GM19023 (cell line): ENCODE data around the gene IFIT3.

Experiments
- ATAC-seq: cut with Tn5 transposase; IDR thresholded peaks from one replicate; pipeline ENCODE4 v1.9.1; 2021; ENCODE audit warnings: mild to moderate bottlenecking, moderate library complexity; ENCODE audit not compliant: unreplicated experiment

The IFIT3 gene

DNA sequence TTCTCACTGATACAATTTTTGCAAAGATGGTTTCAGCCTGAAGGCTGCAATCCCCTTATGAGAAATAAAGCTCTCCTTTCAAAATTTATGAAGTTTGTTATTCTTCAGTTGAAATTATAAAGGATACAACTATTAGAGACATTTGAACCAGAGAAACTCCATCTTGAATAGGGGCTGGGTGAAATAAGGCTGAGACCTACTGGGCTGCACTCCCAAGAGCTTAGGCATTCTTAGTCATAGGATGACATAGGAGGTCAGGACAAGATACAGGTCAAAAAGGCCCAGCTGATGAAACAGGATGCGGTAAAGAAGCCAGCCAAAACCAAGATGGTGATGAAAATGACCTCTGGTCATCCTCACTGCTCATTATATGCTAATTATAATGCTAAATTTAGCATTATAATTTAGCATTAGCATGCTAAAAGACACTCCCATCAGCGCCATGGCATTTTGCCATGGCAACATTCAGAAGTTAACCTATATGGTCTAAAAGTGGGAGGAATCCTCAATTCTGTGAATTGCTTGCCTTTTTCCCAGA lies 27.7 kb downstream of the IFIT3 start:
- ATAC-seq: no peak

DNA sequence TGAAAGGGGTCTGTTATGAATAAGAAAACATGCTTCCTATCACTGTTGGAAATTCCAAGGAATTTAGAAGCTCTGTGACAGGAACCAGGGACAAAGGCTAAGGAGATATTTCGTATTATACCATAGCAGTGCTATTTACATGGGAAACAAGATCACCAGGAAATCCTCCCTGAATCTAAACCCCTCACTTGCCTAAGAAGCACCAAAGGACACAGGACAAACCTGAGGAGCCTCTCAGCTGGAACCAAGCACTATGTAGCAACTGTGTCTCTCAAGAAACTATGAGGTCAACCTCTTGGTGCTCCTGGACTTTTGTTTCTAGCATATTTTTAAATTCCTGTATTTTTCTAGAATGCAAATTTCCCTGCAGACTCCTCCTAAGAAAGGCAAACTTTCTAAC lies 29.3 kb downstream of the IFIT3 start:
- ATAC-seq: no peak

DNA sequence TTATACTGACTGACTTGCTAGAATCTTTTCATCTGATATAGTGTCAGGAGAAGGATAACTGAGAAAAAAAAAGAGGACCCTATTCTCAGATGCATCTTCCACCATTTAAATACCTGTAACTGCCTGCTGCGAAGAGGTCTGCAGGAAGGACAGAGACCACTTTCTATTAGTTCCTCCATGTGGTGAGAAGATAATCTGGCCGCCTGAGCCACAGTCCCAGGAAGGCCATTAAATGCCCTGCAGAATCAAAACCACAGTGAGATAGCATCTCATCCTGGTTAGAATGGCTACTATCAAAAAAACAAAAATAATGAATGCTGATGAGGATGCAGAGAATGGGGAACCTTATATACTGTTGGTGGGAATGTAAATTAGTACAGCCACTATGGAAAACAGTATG lies 30.2 kb downstream of the IFIT3 start:
- no peak for ATAC-seq

DNA sequence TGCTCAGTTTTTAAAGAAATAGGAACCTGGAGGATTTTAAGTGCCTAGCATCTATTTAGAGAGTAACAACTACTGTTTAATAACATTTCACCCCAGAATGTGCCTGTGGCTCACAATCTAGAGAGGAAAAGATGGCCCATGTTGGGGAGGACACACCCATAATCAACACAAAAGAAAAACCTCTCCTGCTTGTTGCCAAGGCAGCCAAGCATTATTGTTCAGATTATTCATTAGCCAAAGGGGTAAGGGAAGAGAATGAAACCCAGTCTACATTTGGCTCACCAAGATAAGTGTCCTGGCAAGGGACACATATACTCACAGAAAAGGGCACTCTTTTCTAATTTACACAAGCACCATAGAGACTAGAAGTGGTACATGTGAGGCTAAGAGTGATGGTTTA lies 32.4 kb downstream of the IFIT3 start:
- ATAC-seq: no peak

DNA sequence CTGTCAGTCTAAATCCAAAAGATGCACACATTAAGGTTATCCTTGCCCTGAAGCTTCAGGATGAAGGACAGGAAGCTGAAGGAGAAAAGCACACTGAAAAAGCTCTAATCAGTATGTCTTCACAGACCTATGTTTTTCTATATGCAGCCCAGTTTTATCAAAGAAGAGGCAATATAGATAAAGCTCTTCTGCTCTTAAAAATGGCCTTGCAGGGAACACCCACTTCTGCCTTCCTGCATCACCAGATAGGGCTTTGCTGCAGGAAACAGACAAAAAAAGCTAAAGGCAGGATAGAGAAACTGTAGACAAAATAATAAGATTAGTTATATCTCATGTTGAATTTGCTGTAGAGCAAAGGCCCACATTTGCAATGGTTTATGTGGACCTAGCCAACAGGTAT lies 35.1 kb downstream of the IFIT3 start:
- no peak for ATAC-seq

DNA sequence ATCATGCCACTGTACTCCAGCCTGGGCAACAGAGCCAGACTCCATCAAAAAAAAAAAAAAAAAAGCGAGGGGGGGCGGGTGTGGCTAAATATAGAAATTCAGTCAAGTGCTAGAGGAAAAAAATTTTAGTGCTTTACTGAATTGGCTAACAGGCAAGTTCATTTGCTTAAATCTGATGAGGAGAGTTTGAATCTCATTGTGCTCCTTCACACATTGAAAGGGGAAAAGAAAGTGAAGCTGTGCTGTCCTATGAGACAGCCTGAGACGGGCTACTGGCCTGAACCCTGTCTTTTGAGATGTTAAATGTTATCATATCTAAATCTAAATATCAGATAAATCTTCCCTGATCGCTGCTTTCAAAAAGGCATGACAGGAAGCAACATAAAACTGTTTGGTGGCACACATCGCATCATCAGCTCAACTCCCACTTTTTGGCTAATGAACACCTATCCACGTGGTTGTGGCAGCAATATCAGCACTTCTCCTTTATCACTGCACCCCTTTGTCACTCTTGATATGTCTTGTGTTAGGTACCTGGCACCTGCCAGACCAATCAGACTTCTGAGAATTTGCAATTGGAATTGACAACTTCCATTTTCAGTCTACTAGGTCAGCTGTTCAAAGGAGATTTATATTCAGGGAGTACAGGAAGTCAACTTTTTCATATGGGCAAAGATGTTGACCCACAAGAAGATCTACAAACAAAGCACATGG lies 36.1 kb downstream of the IFIT3 start:
- ATAC-seq: no peak

DNA sequence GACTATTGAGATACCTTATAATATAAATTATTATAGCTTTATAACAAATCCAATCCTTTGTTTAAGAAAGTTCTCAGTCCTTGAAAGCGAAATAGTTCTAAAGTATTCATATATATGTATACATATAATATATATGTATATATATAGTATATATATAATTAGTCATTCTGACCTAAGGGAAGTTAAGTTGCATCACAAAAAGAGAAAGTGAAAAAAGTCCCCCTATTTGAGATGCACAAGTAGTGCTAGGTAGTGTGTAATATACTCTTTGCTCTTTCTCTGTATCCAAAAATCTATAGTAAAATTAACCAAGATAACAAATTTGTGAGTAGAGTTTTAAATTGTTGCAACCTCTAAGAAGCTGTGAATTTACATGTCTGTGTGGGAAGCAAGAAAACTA lies 36.7 kb downstream of the IFIT3 start:
- ATAC-seq: no peak

DNA sequence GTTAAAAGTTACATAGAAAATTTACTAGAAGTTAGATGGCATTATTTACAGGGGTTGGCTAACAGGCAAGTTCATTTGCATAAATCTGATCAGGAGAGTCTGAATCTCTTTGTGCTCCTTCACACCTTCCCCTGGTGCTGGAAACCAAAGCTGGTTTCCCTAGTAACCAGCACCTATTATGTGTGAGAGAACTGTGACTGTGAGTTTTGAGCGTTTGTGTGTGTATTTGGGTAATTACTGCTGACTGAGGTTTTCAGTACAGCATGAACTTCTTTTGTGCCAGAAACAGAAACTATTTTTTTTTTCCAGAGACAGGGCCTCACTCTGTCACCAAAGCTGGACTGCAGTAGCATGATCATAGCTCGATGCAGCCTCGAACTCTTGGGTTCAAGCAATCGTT lies 39.7 kb downstream of the IFIT3 start:
- ATAC-seq: peak; percentile 69

DNA sequence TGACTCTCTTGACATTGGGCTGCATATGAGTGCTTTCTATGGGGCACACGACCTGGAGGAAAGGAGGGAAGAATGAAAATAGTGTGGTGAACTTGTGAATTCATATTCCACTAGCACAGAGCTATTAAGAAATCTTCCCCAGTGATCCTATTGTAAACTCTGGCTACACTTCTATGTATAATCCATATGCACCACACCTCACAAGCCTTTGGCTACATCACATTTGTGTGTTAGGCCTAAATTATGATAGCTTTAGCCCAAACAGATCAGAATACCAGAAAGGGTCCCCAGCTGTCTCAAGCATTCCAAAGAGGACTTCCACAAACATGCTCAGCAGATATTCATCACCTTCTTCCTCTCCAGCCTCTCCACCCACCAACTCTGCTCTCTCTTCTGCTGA lies 40.3 kb downstream of the IFIT3 start:
- no peak for ATAC-seq

DNA sequence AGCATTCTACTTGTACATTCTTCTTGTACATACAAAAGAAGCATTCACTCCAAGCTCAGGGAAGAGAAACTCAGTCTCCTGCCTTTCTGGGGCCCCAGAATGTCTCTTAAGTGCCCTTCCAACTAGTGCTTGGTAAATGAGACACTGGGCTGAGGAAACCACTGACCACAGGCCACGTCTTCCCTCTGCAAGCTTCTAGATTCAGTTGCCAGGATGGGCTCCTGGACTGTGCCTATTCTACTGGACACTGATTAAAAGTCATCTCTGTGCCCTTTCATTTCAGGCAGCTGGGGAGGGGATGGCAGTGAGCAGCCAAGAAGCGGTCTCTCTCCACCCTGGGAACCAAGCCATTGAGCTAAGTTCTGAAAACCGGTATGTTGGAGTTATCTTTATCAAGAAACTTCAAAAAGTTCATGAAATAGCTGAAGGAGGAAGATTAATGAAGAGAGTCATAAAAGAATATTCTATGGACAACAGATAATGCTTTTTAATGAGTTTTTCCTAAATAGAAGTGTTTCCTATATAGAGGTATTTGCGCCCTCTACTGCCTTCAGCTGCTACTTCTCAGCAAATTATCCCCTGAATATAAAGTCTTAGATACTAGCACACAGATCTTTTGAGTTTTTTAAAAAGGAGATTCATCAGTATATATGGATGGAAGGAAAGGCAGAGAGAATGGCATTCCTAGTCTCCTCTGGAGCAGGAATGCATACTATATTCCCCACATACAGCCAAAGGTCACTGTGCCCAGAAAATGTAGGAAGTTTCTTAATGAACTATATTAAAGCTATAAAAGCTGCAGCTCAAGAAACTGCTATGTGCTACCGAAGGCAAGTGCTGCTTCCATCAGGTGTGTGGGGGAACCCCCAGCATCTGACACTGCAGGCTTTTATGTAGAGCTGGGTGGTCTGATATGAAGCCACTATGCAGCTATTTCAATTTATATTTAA lies 41.6 kb downstream of the IFIT3 start:
- no peak for ATAC-seq

DNA sequence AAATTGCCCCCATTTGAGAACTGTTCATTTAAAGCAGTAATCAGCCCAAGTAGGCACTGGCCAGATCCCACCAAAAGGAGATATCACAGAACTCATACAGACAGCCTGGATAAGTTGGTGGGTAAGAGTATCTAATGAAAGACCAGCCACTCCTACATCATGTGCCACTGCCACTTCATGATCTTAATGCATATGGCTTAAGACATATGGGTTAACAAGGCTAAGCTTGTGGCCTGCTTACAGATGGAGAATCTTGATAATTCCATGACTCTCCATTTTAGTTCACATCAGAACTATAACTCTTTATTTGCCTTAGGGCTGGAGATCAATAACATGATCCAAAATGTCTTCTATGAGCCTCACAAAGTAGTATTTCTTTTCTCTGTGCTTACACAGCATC lies 43.3 kb downstream of the IFIT3 start:
- ATAC-seq: no peak

DNA sequence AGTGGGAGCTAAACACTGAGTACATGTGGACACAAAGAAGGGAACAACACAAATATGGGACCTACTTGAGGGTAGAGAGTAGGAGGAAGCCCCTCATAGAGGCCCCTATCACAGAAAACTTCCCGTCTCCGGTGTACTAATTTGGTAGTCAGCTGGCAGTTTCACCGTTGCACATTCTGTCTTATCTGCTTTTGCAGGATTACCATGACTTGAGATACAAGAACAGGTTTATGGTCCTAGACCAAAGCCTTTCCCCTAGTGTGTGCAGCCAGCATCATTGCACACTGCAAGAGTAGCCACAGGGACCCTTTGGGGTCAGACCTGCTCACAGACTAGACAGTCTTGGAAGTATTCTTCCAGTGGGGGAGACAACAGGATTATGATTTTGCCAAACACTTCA lies 44.2 kb downstream of the IFIT3 start:
- ATAC-seq: no peak

DNA sequence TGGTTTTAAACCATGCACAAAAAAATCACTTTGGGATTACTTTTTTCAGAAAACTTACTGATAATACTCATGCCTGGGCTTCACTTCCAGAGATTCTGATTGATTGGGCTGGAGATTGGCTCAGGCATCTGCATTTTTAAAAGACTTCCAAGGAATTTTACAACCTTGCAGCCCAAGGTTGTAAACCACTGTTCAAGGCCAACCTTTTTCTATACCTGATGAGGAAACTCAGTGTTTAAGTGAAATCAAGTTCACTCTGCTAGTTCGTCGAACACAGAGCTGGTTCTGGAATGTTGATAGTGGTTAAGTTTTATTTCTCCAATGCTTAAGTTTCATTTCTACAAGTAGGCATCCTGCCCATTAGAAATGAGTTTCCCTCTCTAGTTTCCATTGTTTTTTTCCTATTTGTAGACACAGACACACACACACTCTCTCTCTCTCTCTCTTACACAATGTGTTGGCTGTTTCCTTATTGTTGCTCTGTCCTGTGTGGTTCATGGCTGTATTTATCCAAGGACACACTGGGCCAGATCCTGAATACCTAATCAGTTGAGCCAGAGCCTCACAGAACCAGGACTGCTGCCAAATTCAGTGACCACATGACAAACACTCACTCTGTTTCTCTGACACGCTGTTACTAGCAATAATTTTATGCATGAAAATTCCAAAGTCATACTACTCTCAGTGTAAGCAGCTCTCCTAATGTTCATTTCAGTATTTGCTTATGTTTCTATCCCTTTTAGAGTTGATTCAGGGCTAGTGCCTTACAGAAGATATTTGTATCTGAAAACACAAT lies 46.3 kb downstream of the IFIT3 start:
- ATAC-seq: no peak

DNA sequence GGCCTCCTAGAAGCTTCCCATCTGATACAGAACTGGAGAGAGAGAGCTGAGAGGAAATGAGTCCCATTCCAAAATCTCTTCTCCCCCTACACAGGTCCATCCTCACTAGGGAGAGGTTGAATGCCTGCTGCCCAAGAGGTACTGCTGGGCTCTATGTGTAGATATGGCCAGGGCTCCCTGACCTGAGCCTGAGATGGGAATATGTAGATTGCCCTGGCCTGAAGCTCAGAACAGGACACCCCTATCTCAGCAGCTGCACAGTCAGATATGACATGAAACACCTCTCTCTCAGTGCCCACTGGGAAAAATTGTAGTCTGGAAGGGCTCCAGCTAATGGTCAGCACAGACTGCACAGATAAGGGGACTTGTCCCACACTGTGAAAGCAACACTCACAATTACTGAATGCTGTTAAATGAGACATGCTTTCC lies 46.9 kb downstream of the IFIT3 start:
- no peak for ATAC-seq

DNA sequence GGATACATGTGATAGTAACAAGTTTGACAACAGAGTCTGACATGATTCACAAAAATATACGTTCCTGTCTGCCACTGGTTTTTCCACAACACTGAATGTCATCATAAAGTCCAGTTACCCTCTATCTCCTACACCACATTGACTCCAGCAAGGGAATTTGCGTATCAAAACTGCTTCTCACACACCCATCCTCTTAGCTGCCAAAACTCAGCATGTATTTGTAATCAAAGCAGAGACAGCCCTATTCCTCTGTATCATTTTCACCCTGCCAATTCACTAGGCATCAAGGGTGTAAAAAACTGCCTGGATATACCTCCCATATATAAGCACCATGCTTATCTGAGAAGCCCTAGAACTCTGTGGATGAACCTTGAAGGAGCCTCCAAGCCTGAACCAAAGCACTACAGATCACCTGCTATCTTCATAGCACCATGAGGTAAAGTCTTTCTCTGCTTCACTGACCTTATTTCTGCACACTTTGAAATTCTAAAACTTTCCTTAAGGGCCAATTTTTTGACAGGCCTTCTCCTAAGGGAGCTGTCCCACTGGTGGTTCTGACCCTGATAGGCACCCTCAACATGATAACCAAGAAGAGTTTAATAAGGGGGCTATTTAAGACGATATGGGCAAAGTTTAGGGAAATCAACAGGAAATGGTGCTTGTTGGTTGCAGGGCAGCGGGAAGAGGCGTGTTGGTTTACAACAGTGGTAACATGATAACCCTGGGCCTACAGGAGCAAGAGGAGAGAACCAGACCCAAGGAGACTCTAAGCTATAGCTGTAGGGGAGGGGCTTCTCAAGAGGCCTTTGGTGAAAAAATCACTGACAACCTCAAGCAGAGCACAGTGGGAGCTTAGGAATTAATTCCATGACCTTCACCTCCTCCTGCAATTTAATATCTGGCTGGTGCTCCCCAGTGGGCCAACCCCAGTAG lies 50.2 kb downstream of the IFIT3 start, which contains the start of gene IFIT1B:
Gene IFIT1B (plus strand): TSS at position 352 of the 933 bp plus-strand sequence. CDS start 80 bp downstream, at position 432.
- no peak for ATAC-seq

DNA sequence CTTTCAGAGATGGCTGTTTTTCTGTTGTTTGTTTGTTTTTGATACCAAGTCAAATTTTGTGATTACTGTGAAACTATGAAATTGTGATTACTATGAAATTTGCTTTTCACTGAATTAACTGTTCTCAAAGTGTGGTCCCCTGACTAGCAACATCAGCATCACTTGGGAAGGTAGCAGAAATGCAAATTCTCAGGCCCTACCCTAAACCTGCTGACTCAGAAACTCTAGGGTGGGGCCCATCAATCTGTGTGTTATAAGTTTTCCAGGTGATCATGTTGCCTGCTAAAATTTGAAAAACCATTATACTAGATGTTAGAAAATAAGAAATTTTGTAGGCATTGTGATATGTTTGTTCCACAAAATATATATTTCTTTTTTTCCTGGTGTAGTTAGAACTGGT lies 51.3 kb downstream of the IFIT3 start:
- no peak for ATAC-seq

DNA sequence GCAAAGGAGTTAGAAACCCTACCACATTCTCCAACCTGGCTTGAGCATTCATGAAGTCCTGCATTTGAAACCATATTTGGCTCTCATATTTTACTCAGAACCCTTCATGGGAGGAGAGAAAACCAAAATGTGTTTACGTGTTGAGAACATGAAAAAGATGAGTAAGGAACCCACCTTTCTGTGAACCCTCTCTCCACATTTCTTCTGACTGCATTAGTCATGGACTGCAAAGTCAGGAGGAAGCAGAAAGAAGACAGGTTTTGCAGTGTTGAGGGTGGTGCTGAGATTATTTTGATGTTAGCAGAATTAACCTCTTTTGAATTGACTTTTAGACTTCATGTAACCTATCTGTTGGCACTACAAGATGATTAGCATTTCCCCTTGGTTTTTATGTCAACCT lies 55.0 kb downstream of the IFIT3 start:
- ATAC-seq: no peak

DNA sequence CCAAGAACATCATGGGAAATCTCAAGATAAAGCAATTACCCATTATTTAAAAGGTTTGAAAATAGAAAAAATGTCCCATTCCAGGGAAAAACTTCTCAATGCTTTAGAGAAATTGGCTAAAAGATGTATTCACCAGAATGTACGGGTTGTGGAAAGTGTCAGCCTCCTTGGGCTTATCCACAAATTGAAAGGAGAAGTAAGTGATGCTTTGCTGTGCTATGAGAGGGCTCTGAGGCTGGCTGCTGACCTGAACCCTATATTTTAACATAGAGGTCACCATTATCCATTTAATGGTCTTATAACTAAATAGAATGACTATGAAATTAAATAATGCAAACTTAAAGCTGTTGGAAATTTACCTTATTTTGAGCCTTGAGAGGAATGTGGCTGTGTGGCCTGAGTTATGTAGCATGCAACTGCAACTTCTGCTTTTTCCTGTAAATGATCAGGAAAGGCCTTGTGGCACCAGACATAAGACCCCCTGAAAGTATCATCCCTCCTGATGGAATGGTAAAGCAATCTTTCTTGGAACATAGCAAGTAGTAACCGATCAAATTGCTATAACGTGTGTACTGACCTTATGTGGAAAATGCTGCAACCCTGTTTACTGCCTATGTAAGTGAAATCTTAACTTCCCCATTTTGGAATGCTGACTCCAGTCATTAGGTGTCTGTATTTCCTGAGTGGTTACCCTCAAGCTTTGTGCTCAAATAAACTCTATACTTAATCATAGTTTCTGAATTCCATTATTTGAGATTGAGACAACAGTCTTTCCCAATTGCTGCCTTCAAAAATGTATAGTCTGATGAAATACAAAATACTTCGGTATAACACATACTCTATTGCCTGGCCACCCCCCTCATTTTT lies 56.9 kb downstream of the IFIT3 start:
- no peak for ATAC-seq

DNA sequence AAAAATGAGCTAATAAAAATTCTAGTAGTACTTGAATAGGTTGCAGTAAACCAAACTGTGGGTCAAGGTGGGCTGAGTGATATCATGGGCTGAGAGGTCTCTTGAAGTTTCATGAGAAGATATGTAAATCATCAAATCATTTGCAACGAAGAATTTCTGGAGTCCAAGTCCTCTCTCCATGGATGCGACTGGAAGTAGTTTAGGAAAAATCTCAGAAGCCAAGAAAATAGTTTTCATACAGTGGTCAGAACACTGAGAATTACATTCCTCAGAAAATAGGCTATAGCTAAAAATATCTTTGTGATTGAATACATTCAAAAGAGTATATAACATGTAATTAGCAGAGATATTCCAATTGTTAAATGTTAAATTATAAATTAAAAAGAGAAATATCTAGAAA lies 61.0 kb downstream of the IFIT3 start:
- no peak for ATAC-seq
